SKM-1 (cell line): ENCODE measurements around the gene DENND6B.

Experiments
- DNase-seq: peaks from one replicate; lab custom pipeline; 2025; ENCODE audit not compliant: unreplicated experiment; lab: John Stamatoyannopoulos, UW

The DENND6B gene

GRCh38 chr22:50289151-50289941 lies 37.5 kb downstream of the DENND6B start:
- DNase-seq, result no peak

GRCh38 chr22:50287731-50288130 lies 39.1 kb downstream of the DENND6B start:
- DNase-seq, result no peak

- no peak for DNase-seq
Observed at GRCh38 chr22:50286701-50287318, 40.0 kb downstream of the DENND6B start.

- DNase-seq, result no peak
Observed at GRCh38 chr22:50286275-50286674, 40.5 kb downstream of the DENND6B start.

- no peak for DNase-seq
Observed at GRCh38 chr22:50285568-50286229, 41.1 kb downstream of the DENND6B start.

- no peak for DNase-seq
Observed at GRCh38 chr22:50284479-50284878, 42.3 kb downstream of the DENND6B start.

- no peak for DNase-seq
Observed at GRCh38 chr22:50283821-50284220, 43.0 kb downstream of the DENND6B start.

- DNase-seq, result no peak
Observed at GRCh38 chr22:50282361-50283155, 44.3 kb downstream of the DENND6B start.

GRCh38 chr22:50281957-50282356 lies 44.9 kb downstream of the DENND6B start:
- DNase-seq, result no peak

GRCh38 chr22:50281384-50281760 lies 45.4 kb downstream of the DENND6B start:
- no peak for DNase-seq

- no peak for DNase-seq
Observed at GRCh38 chr22:50280708-50281383, 46.0 kb downstream of the DENND6B start.

GRCh38 chr22:50280022-50280707 lies 46.6 kb downstream of the DENND6B start:
- no peak for DNase-seq

- no peak for DNase-seq
Observed at GRCh38 chr22:50278956-50279619, 47.7 kb downstream of the DENND6B start.

- DNase-seq, result no peak
Observed at GRCh38 chr22:50278461-50278860, 48.4 kb downstream of the DENND6B start.

- DNase-seq, result no peak
Observed at GRCh38 chr22:50277761-50278160, 49.1 kb downstream of the DENND6B start.

- no peak for DNase-seq
Observed at GRCh38 chr22:50276143-50276542, 50.7 kb downstream of the DENND6B start.

- DNase-seq, result no peak
Observed at GRCh38 chr22:50275181-50276055, 51.4 kb downstream of the DENND6B start.

- DNase-seq, result no peak
Observed at GRCh38 chr22:50274771-50275170, 52.0 kb downstream of the DENND6B start.

GRCh38 chr22:50274311-50274710 lies 52.5 kb downstream of the DENND6B start:
- no peak for DNase-seq
